HG03025 (cell line): Measurements from ENCODE around the gene RPL22.

Experiments used
- ATAC-seq: cut with Tn5 transposase; IDR thresholded peaks from one replicate; pipeline ENCODE4 v1.9.1; 2021; ENCODE audit warnings: mild to moderate bottlenecking, moderate library complexity; ENCODE audit not compliant: unreplicated experiment, low FRiP score

Gene RPL22

GRCh38 chr1:6199298-6200187, at the start of gene RPL22:
Gene RPL22 (minus strand): TSS chr1:6199595. CDS start chr1:6199573, 22 bp downstream.
- peak; percentile 94 for ATAC-seq

- ATAC-seq: no peak
Measured at GRCh38 chr1:6248161-6248776, 48.9 kb upstream of the RPL22 start.

GRCh38 chr1:6247651-6248050, 48.3 kb upstream of the RPL22 start:
- ATAC-seq: no peak

GRCh38 chr1:6246497-6247467, 47.4 kb upstream of the RPL22 start:
- no peak for ATAC-seq

GRCh38 chr1:6245869-6246496, 46.6 kb upstream of the RPL22 start:
- no peak for ATAC-seq

- ATAC-seq: no peak
Measured at GRCh38 chr1:6245086-6245868, 45.9 kb upstream of the RPL22 start.

- no peak for ATAC-seq
Measured at GRCh38 chr1:6244401-6245049, 45.1 kb upstream of the RPL22 start.

- ATAC-seq: no peak
Measured at GRCh38 chr1:6243993-6244392, 44.6 kb upstream of the RPL22 start, which contains the start of gene HES3. Gene HES3 (plus strand): TSS chr1:6244179. CDS start chr1:6244366, 187 bp downstream.

GRCh38 chr1:6243053-6243834, 43.8 kb upstream of the RPL22 start:
- no peak for ATAC-seq

GRCh38 chr1:6241887-6242740, 42.7 kb upstream of the RPL22 start:
- no peak for ATAC-seq

- ATAC-seq: no peak
Measured at GRCh38 chr1:6241107-6241886, 41.9 kb upstream of the RPL22 start.

GRCh38 chr1:6239950-6240768, 40.8 kb upstream of the RPL22 start:
- no peak for ATAC-seq

- no peak for ATAC-seq
Measured at GRCh38 chr1:6239213-6239752, 39.9 kb upstream of the RPL22 start.

GRCh38 chr1:6237093-6237492, 37.7 kb upstream of the RPL22 start:
- no peak for ATAC-seq

GRCh38 chr1:6235296-6235677, 35.9 kb upstream of the RPL22 start:
- peak; percentile 26 for ATAC-seq
